GM21737 (cell line): ENCODE measurements around the gene ZNF594.
"Not testable (repeated sequence)": the region's sequence is repeated elsewhere in the genome, so short reads cannot be mapped to it uniquely, and the experiment has no call there.

Experiments used
- ATAC-seq: cut with Tn5 transposase; IDR thresholded peaks from one replicate; pipeline ENCODE4 v1.9.1; 2021; ENCODE audit warnings: mild to moderate bottlenecking, moderate library complexity; ENCODE audit not compliant: unreplicated experiment

Gene ZNF594

DNA sequence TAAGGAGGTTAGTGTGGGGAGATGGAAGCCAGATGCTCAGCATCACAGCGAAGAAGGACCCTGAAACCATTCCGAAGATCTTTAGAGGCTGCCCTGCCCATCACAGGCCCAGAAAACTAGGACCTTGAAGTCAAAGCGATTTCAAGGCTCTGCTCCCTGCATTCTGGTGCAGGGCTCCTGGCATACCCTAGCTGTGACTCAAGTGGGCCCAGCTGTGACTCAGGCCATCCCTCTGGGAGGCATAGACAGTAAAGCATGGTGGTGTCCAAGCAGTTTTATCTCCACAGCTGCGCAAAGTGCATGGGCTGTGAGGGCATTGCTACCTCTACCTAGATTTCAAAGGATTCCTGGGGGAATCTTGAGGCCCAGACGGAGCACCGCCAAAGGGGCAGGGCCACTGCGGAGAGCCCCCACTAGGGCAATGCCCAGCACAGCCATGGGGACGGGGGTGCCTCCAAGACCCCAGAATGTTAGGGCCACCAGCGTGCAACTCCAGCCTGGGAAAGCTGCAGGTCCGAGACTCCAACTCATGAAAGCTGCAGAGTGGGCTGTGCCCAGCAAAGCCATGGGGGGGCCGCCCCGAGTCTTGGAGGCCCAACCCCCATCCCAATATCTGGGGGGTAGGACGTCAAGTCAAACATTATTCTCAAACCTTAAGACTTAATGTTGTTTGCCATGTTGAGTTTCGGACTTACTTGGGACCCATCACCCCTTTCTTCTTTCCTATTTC is 11.7 kb upstream of the ZNF594 start:
- no peak for ATAC-seq

DNA sequence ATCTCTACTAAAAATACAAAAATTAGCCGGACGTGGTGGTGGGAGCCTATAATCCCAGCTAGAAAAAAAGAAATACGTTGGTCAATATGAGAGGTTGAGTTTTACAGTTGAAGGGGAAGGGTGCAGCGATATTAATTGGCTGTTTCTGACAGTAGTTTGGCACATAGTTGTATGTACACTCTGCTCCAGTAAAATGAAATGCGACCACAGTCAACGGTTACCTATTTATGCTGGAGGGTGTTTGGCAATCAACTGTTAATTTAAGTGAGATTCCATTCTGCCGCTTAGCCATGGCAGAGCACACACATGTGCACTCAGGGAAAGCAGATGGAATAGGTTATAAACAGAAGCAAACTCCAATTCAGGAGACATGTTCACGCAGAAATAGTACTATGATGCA is 9.3 kb upstream of the ZNF594 start:
- no peak for ATAC-seq

DNA sequence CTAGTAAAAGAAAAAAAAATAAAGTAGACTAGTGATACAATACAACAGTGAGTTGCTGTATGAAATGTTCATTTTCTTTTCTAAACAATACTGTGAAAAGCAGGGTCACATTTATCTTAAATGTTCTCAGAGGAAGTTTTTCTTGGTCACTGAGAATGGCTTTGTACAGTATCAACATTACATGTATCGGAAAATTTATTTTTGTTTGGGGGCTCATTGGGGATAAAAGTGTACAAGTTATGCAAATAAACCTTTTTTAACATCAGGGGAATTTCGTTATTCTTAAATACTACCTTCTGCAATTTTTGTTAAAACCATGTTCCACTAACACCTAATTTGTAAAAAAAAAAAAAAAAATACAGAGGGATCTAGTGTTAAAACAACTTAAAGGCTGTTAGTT is 8.7 kb upstream of the ZNF594 start:
- no peak for ATAC-seq

DNA sequence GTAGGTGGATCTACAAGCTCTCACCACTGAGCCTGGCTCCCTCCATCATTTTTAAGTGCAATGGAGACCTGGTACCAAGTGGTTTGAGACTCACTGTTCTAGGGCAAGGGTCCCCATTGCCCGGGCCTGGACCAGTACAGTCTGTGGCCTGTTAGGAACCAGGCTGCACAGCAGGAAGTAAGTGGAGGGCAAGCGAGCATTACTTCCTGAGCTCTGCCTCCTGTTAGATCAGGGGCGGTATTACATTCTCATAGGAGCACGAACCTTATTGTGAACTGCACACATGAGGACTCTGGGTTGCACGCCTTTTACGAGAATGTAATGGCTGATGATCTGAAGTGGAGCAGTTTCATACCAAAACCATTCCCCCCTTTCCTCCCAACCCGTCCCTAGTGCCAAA is 6.8 kb upstream of the ZNF594 start:
- ATAC-seq = no peak

DNA sequence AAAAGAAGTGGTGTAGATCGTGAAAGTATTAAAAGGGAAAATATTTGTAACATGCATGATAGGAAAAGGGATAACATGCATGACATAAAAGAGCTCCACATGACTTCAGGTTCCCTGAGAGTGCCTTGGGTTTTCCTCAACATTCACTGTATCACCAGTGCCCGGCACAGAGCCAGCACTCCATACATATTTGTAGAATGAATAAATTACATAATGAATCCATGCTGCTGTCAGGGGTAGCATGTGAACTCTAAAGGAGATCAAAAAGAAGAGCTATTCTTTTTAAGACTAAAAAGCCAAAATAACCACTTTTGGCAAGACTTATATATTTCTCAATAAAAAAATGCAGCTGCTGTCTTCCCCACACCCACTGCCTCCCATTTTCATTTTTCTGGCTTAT is 2.7 kb upstream of the ZNF594 start:
- ATAC-seq = no peak

DNA sequence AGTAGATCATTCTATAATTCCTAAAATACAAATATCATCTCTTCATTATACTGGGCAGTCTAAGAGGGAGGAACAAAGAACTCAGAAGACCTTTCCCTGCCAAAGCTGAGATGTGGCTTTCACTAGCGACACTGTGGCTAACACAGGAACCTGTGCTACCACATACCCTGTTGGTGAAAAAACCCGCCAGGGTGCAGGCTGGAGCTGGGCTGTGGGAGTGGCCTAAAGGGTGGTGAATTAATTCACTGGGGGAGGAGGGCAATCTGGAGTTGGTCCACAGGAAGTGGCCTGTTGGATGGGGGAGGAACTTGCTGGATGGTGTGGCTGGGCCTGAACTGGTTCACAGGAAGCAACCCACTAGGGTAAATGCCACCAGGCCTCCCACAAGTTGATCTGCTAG is 7.4 kb downstream of the ZNF594 start:
- ATAC-seq = no peak

DNA sequence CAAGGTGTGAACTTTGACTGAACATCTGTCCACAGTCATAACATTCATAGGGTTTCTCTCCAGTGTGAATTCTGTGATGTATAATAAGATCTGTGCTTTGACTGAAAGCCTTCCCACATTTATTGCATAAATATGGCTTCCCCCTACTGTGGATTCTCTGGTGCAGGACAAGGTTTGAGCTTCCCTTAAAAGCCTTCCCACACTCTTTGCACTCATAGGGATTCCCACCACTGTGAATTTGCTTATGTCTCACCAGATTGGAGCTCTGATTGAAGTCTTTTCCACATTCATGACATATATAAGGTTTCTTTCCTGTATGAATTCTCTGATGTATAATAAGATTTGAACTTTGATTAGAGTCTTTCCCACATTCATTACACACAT is 8.3 kb downstream of the ZNF594 start:
- no peak for ATAC-seq

DNA sequence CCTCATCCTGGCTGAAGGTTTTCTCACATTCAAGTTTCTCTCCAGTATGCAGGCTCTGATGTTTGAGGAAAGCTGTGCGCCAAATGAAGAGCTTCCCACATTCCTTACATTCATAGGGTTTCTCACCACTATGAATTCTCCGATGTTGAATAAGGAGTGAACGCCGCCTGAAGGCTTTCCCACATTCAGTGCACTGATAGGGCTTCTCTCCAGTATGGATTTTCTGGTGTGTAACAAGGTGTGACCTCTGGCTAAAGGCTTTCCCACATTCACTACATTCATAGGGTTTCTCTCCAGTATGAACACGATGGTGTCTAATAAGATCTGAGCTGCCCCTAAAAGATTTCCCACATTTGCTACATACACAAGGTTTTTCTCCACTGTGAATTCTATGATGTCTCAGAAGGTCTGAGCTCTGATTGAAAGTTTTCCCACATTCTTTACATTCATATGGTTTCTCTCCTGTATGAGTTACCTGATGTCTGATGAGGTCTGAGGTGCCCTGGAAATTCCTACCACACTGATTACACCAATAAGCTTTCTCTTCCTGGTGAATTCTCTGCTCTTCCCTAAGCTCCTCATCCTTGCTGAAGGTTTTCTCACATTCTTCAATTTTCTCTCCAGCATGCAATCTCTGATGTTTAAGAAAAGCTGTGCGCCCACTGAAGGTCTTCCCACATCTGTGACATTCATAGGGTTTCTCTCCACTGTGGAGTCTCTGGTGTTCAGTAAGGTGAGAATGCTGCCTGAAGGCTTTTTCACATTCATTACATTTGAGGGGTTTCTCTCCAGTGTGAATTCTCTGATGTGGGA is 8.9 kb downstream of the ZNF594 start:
- no peak for ATAC-seq

DNA sequence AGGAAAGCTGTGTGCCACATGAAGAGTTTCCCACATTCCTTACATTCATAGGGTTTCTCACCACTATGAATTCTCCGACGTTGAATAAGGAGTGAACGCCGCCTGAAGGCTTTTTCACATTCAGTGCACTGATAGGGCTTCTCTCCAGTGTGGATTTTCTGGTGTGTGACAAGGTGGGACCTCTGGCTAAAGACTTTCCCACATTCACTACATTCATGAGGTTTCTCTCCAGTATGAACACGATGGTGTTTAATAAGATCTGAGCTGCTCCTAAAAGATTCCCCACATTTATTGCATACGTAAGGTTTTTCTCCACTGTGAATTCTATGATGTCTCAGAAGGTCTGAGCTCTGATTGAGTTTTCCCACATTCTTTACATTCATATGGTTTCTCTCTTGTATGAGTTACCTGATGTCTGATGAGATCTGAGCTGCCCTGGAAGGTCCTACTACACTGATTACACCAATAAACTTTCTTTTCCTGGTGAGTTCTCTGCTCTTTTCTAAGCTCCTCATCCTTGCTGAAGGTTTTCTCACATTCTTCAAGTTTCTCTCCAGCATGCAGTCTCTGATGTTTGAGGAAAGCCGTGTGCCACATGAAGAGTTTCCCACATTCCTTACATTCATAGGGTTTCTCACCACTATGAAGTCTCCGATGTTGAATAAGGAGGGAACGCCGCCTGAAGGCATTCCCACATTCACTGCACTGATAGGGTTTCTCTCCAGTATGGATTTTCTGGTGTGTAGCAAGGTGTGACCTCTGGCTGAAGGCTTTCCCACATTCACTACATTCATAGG is 10.0 kb downstream of the ZNF594 start:
- ATAC-seq = no peak

DNA sequence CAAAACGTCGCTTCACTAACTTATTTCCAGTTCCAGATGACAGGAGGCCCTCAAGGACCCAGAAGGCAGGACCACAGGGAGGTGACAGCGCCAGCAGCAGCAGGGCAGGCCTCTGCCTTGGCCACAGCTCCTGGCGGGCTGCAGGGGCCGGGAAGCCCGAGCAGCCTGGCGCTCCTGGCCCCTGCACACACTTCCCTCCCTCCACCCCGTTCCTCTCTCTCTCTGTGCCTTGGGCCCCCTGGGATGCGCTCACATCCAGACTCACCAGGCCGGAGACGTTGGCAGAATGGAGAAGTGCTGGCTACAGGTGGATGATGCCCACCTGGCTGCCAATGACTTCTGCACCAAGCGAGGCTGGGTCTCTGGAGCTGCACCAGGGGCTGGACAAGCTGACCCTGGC is 12.7 kb downstream of the ZNF594 start:
- ATAC-seq = no peak

DNA sequence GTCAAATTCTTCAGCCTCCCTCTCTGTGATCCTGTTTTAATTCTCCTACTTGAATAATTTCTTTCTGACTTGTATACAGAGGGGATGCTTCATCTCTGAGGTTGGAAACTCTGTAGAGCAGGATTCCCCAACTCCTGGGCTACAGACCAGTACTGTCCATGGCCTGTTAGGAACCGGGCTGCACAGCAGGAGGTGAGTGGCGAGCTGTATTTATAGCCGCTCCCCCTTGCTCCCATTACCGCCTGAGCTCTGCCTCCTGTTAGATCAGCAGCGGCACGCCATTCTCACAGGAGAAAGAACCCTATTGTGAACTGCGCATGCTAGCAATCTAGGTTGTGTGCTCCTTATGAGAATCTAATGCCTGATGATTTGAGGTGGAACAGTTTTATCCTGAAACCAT is 16.6 kb downstream of the ZNF594 start:
- not testable (repeated sequence) for ATAC-seq

DNA sequence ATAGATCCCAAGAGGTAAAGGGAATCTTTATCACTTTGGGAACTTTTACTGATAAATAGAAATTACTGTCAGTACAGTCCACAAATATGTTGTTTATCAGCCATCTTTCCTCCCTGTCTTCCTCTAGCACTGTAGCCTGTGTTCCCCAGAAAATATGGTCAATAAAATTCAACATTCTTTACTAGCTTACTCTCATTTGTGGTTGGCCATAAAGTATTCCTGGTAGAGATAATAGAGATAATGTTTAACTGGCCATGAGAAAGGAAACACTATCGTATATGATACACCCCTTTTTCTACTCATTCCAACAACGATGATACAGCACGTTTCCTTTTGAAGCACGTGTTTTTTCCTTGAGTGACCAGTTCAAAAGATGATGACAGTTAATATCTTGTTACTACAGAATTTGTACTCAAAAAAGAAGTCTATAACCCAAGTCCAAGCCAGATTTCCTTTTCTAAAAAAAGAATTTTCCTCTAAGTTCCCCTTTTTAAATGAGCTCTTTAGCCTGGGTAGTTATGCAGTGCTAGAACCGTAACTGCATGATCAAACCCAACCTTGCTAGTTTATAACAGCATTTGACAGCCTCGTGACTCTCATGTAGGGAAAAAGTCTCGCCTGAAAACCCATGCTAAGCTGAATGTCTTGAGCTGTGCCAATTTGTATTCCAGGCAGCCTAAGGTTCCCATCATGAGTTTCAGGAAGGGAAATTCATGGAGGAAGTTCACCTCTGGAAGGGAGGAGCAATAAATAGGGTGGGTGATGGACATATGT is 25.7 kb downstream of the ZNF594 start:
- not testable (repeated sequence) for ATAC-seq

DNA sequence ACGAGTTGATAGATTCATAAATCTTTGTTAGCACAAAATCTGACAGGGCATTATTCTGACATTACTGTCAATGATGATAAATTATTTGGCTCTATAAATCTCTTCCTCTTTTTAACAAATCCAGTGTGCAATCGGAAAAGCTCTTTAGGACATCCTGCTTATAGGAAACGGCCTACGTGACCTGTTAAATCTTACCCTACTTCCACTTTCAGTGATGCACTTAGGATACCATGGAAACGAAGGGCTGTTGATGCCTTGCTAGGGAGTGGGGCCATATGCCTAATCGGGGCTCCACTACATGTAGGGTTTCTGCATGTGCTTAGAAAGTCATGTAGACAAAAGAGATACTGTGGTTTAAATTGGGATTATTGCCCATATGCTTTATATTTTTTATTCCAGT is 27.2 kb downstream of the ZNF594 start:
- ATAC-seq = no peak

DNA sequence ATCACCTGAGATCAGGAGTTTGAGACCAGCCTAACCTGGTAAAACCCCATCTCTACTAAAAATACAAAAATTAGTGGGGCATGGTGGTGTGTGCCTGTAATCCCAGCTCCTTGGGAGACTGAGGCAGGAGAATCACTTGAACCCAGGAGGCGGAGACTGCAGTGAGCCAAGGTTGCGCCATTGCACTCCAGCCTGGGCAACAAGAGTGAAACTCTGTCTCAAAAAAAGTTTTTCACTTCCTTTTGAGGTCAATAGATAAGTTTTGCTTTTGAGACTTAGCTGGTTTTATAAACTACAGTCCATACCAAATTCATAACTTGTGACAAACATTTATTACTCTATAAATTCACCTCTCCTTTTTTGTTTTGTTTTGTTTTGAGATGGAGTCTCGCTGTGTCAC is 29.9 kb downstream of the ZNF594 start:
- not testable (repeated sequence) for ATAC-seq

DNA sequence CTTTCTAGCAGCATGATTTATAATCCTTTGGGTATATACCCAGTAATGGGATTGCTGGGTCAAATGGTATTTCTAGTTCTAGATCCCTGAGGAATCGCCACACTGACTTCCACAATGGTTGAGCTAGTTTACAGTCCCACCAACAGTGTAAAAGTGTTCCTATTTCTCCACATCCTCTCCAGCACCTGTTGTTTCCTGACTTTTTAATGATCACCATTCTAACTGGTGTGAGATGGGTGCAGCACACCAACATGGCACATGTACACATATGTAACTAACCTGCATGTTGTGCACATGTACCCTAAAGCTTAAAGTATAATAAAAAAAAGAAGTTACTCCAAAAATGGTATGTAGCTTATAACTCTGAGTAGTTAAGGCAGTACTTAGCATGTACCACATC is 31.0 kb downstream of the ZNF594 start:
- not testable (repeated sequence) for ATAC-seq

DNA sequence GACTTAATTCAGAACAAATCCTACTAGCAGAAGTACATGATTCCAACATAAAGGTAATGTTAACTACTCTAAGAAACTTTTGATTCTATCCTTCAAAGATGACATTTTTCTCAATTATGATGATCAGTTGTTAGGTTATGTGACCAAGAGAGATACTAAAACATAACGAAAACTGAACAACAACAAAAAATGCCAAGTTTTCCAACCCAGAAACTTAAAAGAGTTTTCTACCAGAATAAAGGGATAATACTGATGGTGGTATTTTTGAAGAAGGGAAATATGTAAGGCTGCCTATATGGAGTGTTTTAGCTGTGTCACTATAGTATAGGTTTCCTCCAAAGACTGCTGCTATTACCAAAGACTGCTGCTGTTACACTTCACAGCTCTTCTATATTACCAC is 45.5 kb downstream of the ZNF594 start:
- ATAC-seq = not testable (repeated sequence)

DNA sequence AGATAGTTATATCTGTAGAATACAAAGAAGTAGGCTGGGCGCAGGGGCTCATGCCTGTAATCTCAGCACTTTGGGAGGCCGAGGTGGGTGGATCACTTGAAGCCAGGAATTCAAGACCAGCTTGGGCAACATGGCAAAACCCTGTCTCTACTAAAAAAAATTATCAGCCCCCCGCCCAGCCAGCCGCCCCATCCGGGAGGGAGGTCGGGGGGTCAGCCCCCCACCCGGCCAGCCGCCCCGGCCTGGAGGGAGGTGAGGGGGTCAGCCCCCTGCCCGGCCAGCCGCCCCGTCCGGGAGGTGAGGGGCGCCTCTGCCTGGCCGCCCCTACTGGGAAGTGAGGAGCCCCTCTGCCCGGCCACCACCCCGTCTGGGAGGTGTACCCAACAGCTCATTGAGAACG is 48.8 kb downstream of the ZNF594 start:
- not testable (repeated sequence) for ATAC-seq

DNA sequence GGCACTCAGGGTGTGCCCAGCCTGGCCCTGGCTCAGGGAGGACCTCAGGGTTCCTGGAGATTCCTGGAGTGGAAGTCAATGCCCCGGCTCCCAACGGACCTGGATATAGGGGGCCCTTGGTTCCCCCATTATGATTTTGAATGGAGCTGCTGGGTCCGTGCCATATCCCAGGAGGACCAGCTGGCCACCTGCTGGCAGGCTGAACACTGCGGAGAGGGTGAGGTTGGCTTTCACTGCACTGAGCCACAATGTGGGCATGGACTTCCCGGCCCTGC is 52.3 kb downstream of the ZNF594 start:
- ATAC-seq = no peak

DNA sequence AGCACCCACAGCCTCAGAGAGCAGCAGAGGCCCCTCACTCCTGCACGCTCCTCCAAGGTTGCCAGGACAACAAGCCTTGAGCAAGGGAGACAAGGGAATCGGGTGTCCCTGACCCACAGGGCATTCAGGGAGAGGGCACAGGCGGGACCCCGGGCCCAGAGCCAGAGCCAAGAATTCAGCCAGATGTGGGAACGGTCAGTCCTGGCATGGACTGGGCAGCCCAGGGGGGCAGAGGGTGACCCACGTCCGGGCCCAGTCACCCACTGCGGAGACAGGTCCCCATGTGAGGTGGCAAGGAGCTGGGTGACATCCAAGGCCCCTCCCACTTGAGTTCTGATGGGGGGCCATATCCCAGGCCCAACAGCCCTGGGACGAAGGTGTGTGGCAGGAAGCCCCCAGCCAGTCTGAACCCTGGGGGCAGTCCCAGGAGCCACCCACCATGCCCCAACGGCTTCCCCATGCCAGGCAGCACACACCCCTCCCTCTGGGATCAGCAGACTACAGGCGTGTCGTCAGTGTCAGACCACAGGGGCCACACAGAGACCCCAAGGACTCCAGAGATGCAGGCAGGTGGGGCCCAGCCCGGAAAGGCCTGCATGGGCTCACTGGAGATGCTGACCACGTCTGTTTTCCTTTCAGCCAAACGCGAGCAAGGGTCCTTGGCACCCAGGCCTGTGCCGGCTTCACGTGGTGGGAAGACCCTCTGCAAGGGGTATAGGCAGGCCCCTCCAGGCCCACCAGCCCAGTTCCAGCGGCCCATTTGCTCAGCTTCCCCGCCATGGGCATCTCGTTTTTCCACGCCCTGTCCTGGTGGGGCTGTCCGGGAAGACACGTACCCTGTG is 52.8 kb downstream of the ZNF594 start:
- ATAC-seq = no peak

DNA sequence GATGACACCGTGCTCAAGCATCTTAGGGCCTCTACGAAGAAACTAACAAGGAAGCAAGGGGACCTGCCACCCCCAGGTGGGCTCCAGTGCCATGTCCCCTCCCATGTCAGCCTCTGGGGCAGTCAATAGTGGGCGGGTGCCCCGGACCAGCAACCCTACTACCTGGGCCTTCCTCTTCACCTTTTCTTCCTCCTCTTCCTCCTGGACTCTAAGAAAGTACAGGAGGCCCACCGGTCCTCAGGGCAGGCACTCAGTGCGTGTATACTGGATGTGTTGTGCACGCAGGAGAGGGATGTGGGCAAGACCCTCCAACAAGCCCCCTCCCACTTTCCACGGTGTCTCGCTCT is 53.5 kb downstream of the ZNF594 start:
- not testable (repeated sequence) for ATAC-seq
